Measurements from ENCODE around the gene IL6. TPM values are rescaled to one million over a fixed set of nuclear protein-coding genes. Genes with fewer than 3 reads are reported as not detected.

IL6 gene
- total RNA-seq, 1 experiment from 2014 or later = 1.7 TPM

GRCh38 chr7:22680482-22680911 is 46.5 kb upstream of the IL6 start:
- Histone ChIP-seq H3K36me3 (ENCODE audit: low read depth) (no peaks in the 10 kb centered on the region), H3K27me3 (ENCODE audit: insufficient read depth, low read depth) (no peaks in the 10 kb centered on the region), H3K4me3 (no peak overlapping the region), H3K4me1 (replicated peaks; ENCODE audit: insufficient read depth) (no peaks in the 10 kb centered on the region), H4K20me1 (ENCODE audit: insufficient read depth) (no peaks in the 10 kb centered on the region), H3F3A (ENCODE audit: insufficient read depth, low read depth) (no peaks in the 10 kb centered on the region), H3K27ac (no peak overlapping the region), H3K4me2 (no peak overlapping the region), H2AFZ (no peak overlapping the region), H3K9me2 (ENCODE audit: insufficient read depth) (no peaks in the 10 kb centered on the region), H3K9me3 (ENCODE audit: insufficient read depth, low read depth) (no peaks in the 10 kb centered on the region), H3K79me2 (ENCODE audit: low read depth) (no peaks in the 10 kb centered on the region)
- ChIA-PET POLR2A (ENCODE audit: unreplicated experiment) (interaction anchor here (0.6 to 0.7 kb wide), 2 partner anchors 12 to 406 kb away, joined by 3 to 5 read pairs; no protein-coding TSS in a partner anchor), CTCF (no interaction called here)
- TF ChIP-seq CTCF (conservative IDR thresholded peaks at IDR 0.05) (no peak), EZH2 (IDR thresholded peaks at IDR 0.05; ENCODE audit: low read depth) (no peak)
- no TSS peak for BruUV-seq (replicated peaks)
- intact Hi-C loops (cut with micrococcal nuclease; ENCODE audit: unreplicated experiment) = no loop called here
- no peak for DNase-seq

GRCh38 chr7:22681312-22681711 is 45.7 kb upstream of the IL6 start:
- ChIA-PET POLR2A (ENCODE audit: unreplicated experiment) (interaction anchor here (0.6 kb wide), 1 partner anchor 53 kb away, joined by 7 read pairs; no protein-coding TSS in a partner anchor), CTCF (interaction anchor here (0.6 kb wide), 1 partner anchor 56 kb away, joined by 3 read pairs; no protein-coding TSS in a partner anchor)
- H3K9me2 ChIP-seq (ENCODE audit: insufficient read depth) = no peaks in the 10 kb centered on the region
- intact Hi-C loops (cut with micrococcal nuclease; ENCODE audit: unreplicated experiment) = no loop called here
- H3K4me3 ChIP-seq = no peak overlapping the region
- H3K36me3 ChIP-seq (ENCODE audit: low read depth) = no peaks in the 10 kb centered on the region
- H3K27me3 ChIP-seq (ENCODE audit: insufficient read depth, low read depth) = no peaks in the 10 kb centered on the region
- TF ChIP-seq EZH2 (IDR thresholded peaks at IDR 0.05; ENCODE audit: low read depth) (no peak), CTCF (conservative IDR thresholded peaks at IDR 0.05) (no peak)
- no peaks in the 10 kb centered on the region for H3K9me3 ChIP-seq (ENCODE audit: insufficient read depth, low read depth)
- H3F3A ChIP-seq (ENCODE audit: insufficient read depth, low read depth) = no peaks in the 10 kb centered on the region
- no peaks in the 10 kb centered on the region for H4K20me1 ChIP-seq (ENCODE audit: insufficient read depth)
- no peak overlapping the region for H2AFZ ChIP-seq
- no peaks in the 10 kb centered on the region for H3K4me1 ChIP-seq (replicated peaks; ENCODE audit: insufficient read depth)
- H3K27ac ChIP-seq = no peak overlapping the region
- no peak overlapping the region for H3K4me2 ChIP-seq
- no TSS peak for BruUV-seq (replicated peaks)
- no peaks in the 10 kb centered on the region for H3K79me2 ChIP-seq (ENCODE audit: low read depth)
- no peak for DNase-seq

- ChIA-PET CTCF (no interaction called here), POLR2A (ENCODE audit: unreplicated experiment) (no interaction called here)
- no peaks in the 10 kb centered on the region for H3K79me2 ChIP-seq (ENCODE audit: low read depth)
- no peaks in the 10 kb centered on the region for H3K27me3 ChIP-seq (ENCODE audit: insufficient read depth, low read depth)
- peak in 1 of 2 experiments; percentile 25 for DNase-seq
- no TSS peak for BruUV-seq (replicated peaks)
- no peaks in the 10 kb centered on the region for H3K9me3 ChIP-seq (ENCODE audit: insufficient read depth, low read depth)
- H3K9me2 ChIP-seq (ENCODE audit: insufficient read depth) = no peaks in the 10 kb centered on the region
- H2AFZ ChIP-seq = no peak overlapping the region
- no peak overlapping the region for H3K27ac ChIP-seq
- H3K4me1 ChIP-seq (replicated peaks; ENCODE audit: insufficient read depth) = no peaks in the 10 kb centered on the region
- no peaks in the 10 kb centered on the region for H4K20me1 ChIP-seq (ENCODE audit: insufficient read depth)
- no peak overlapping the region for H3K4me2 ChIP-seq
- intact Hi-C loops (cut with micrococcal nuclease; ENCODE audit: unreplicated experiment) = no loop called here
- no peaks in the 10 kb centered on the region for H3K36me3 ChIP-seq (ENCODE audit: low read depth)
- no peak for TF ChIP-seq CTCF (conservative IDR thresholded peaks at IDR 0.05)
- TF ChIP-seq EZH2 (IDR thresholded peaks at IDR 0.05; ENCODE audit: low read depth) = no peak
- no peak overlapping the region for H3K4me3 ChIP-seq
- no peaks in the 10 kb centered on the region for H3F3A ChIP-seq (ENCODE audit: insufficient read depth, low read depth)
Observed at GRCh38 chr7:22681852-22682657, 44.9 kb upstream of the IL6 start.
